Measurements from ENCODE around the gene ALDH16A1. TPM values are rescaled to one million over a fixed set of nuclear protein-coding genes. Genes with fewer than 3 reads are reported as not detected.

The ALDH16A1 gene
- total RNA-seq, 1 experiment from 2014 or later = 51.7 TPM

DNA sequence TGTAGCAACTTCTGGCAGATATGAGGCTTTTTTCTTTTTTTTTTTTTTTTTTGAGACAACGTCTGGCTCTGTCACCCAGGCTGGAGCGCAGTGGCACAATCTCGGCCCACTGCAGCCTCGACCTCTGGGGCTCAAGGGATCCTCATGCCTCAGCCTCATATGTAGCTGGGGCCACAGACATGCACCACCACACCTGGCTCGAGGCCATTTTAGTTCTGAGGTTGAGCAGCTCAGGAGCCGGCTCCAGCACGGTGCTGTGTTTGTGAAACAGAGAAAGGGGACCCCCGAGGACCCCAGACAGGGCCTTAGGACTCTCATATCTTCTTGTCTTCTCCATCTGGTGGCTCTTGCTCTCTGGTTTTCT, 17.6 kb downstream of the ALDH16A1 start:
- Histone ChIP-seq H3T11ph (ENCODE audit: low read length) (no peak overlapping the region), H3K56ac (ENCODE audit: insufficient read length, low read depth, low read length) (no peak overlapping the region), H2BK120ac (ENCODE audit: low read depth, low read length, poor library complexity, severe bottlenecking) (no peak overlapping the region), H4K91ac (ENCODE audit: insufficient read length, low read depth, low read length) (no peak overlapping the region), H2BK20ac (ENCODE audit: low read depth, low read length, poor library complexity, severe bottlenecking) (no peak overlapping the region), H2AFZ (ENCODE audit: low read length) (no peak overlapping the region), H3K4me2 (ENCODE audit: insufficient read depth, insufficient read length, low read length) (no peak overlapping the region), H3K4ac (ENCODE audit: low read depth, low read length) (no peak overlapping the region), H3K4me1 (ENCODE audit: insufficient read depth, low read length) (peaks cover 3% of the 10 kb centered on the region; the same call in 1 of the 2 replicates), H3K27ac (ENCODE audit: insufficient read length, low read depth, low read length) (no peak overlapping the region), H4K20me1 (ENCODE audit: control insufficient read depth, insufficient read depth, insufficient read length) (no peaks in the 10 kb centered on the region), H3K9me3 (ENCODE audit: control insufficient read depth, low read depth, low read length) (no peaks in the 10 kb centered on the region), H3K79me1 (ENCODE audit: insufficient read depth, low read depth, low read length, poor library complexity, severe bottlenecking) (no peaks in the 10 kb centered on the region), H2BK5ac (ENCODE audit: insufficient read length, low read length) (no peak overlapping the region), H2BK15ac (ENCODE audit: low read depth, low read length) (no peak overlapping the region), H3K14ac (ENCODE audit: insufficient read depth, low read length) (no peak overlapping the region), H4K5ac (ENCODE audit: insufficient read length, low read depth, low read length) (no peak overlapping the region), H2AK5ac (ENCODE audit: insufficient read length, low read length) (no peak overlapping the region), H3K79me2 (ENCODE audit: insufficient read depth, low read length) (no peaks in the 10 kb centered on the region), H4K8ac (replicated peaks; ENCODE audit: insufficient read length, low read depth, low read length) (no peak overlapping the region), H2BK12ac (ENCODE audit: insufficient read length, low read depth, low read length) (no peak overlapping the region), H3K27me3 (ENCODE audit: insufficient read depth, low read length) (no peaks in the 10 kb centered on the region; the same call in 1 of the 2 replicates), H3K23ac (ENCODE audit: insufficient read length, low read depth, low read length) (no peak overlapping the region), H3K23me2 (ENCODE audit: insufficient read length, low read depth, low read length, poor library complexity, severe bottlenecking) (no peaks in the 10 kb centered on the region), H3K18ac (ENCODE audit: insufficient read length, low read depth, low read length) (no peak overlapping the region), H3K9ac (ENCODE audit: extremely low read depth, insufficient read length, low read length) (no peak overlapping the region)
- peaks cover 5 to 22% (median 18%) of the 10 kb centered on the region in 3 experiments; a peak in 4 of 7 replicates for H3K36me3 Mint-ChIP-seq (ENCODE audit: insufficient read depth in 1 of 3, low read depth in 3 of 3)
- H3K27me3 Mint-ChIP-seq (ENCODE audit: low read depth) = peaks cover 12% of the 10 kb centered on the region
- no peaks in the 10 kb centered on the region for H3K9me3 Mint-ChIP-seq
- peaks cover 6 to 24% of the 10 kb centered on the region in 2 experiments for H3K4me1 Mint-ChIP-seq
- H3K27ac Mint-ChIP-seq = no peak overlapping the region
- no peak for DNase-seq
- no peak overlapping the region for H3K4me3 Mint-ChIP-seq
- WGBS (ENCODE audit: extremely low coverage, insufficient read length, low lambda C conversion rate) = no CpG with 5 or more reads among the region's 8 CpGs
- TF ChIP-seq, protein P1, sequence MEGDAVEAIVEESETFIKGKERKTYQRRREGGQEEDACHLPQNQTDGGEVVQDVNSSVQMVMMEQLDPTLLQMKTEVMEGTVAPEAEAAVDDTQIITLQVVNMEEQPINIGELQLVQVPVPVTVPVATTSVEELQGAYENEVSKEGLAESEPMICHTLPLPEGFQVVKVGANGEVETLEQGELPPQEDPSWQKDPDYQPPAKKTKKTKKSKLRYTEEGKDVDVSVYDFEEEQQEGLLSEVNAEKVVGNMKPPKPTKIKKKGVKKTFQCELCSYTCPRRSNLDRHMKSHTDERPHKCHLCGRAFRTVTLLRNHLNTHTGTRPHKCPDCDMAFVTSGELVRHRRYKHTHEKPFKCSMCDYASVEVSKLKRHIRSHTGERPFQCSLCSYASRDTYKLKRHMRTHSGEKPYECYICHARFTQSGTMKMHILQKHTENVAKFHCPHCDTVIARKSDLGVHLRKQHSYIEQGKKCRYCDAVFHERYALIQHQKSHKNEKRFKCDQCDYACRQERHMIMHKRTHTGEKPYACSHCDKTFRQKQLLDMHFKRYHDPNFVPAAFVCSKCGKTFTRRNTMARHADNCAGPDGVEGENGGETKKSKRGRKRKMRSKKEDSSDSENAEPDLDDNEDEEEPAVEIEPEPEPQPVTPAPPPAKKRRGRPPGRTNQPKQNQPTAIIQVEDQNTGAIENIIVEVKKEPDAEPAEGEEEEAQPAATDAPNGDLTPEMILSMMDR (conservative IDR thresholded peaks at IDR 0.05) = no peak

Measured in H9 (cell line).